Measurements from ENCODE around the gene PKNOX2. TPM values are rescaled to one million over a fixed set of nuclear protein-coding genes. Genes with fewer than 3 reads are reported as not detected.
A peak's percentile ranks its signal among the peaks of the same experiment; 100 is the strongest.

Gene PKNOX2
- total RNA-seq, 1 experiment from 2014 or later, result 3.7 TPM

DNA sequence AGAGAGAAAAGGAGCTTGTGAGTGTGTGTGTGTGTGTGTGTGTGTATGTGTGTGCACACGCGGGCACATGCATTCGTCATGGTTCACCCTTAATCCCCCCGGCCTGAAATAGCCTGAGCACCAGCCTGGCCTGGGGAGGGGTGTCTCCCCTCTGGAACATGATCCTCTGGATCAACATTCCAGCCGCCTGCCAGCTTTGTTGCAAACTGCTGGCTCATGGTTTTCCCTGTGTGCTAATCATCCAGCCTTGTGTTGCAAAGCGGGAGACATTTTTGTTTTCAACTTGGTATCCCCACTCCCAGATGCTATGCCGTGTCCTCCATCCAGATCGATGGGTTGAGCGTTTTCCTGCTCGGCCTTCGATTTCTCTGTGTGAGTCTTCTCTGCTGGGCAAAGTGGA is 237.2 kb downstream of the PKNOX2 start (continued):
- TF ChIP-seq RELA (CRISPR knock-in tag; IDR thresholded peaks at IDR 0.05; ENCODE audit: borderline replicate concordance) (no peak), TEAD1 (CRISPR knock-in tag; IDR thresholded peaks at IDR 0.05) (peak; percentile 76), GABPB1 (CRISPR knock-in tag; IDR thresholded peaks at IDR 0.05) (no peak), CBFB (CRISPR knock-in tag; IDR thresholded peaks at IDR 0.05; ENCODE audit: low read depth) (no peak), TEAD4 (CRISPR knock-in tag; IDR thresholded peaks at IDR 0.05) (0 out of 2 replicates have a peak, but pooled peaks have one; percentile 22), TCF7 (CRISPR knock-in tag; IDR thresholded peaks at IDR 0.05; ENCODE audit: low read depth) (no peak), NR1H2 (CRISPR knock-in tag; IDR thresholded peaks at IDR 0.05) (no peak)

DNA sequence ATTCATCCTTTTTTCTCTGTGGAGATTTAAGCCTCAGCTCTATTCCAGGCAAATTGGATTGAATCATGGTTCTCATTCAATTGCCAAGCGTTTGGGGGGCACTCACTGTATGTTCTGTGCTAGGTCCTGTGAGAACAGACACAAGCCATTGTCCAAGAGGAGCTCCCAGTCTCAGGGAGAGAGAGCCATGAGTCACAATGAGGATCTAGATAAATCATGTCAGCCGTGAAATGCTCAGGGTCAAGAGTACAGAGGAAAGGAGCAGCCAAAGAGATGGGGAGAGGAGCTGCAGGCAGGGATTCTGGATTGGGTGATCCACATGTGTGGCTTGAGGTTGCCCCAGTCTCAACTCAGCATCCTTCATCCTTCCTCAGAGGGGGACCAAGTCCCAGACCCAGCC is 237.9 kb downstream of the PKNOX2 start:
- H3K27me3 Mint-ChIP-seq (ENCODE audit: low read depth), result peaks cover 20% of the 10 kb centered on the region

DNA sequence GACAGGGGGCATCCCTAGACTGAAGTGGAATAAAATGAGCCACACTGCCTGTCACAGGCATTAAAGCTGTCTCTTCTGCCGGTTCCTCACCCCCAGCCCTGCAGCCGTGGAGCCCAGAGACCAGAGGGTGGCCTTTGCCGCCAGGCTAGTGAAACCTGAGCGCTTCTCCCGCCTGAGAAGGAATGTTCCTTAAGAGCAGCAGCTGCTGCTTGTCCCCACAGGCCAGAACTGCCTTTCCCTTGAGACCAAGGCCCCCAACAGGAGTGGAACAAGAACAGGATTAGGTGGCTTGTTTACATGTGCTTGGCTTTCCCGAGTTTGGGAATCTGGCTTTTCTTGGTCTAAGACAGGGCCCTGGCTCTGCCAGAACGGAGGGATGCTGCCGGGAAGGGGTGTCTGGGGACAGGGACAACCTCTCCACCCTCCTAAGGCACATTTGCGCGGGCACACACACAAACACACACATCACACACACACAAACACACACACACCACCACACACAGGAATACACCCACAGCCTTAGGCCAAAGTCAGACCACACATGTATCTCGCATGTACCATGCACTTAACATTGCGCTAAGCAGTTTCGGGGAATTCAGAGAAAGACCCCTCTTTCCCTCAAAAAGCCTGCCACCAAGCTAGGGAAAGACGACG is 239.7 kb downstream of the PKNOX2 start:
- H3K4me3 Mint-ChIP-seq, result no peak overlapping the region
- TF ChIP-seq, protein P1, sequence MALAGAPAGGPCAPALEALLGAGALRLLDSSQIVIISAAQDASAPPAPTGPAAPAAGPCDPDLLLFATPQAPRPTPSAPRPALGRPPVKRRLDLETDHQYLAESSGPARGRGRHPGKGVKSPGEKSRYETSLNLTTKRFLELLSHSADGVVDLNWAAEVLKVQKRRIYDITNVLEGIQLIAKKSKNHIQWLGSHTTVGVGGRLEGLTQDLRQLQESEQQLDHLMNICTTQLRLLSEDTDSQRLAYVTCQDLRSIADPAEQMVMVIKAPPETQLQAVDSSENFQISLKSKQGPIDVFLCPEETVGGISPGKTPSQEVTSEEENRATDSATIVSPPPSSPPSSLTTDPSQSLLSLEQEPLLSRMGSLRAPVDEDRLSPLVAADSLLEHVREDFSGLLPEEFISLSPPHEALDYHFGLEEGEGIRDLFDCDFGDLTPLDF (CRISPR knock-in tag; IDR thresholded peaks at IDR 0.05), result no peak
- TF ChIP-seq ZNF121 (CRISPR knock-in tag; IDR thresholded peaks at IDR 0.05), result 0 out of 2 replicates have a peak, but pooled peaks have one; percentile 22
- peak; percentile 62 for DNase-seq (ENCODE audit: low spot score)
- no peaks in the 10 kb centered on the region for H3K9me3 Mint-ChIP-seq
- H3K4me1 Mint-ChIP-seq, result peaks cover 61% of the 10 kb centered on the region
- CTCF ChIA-PET, result interaction anchor here (0.6 to 10.4 kb wide), 42 partner anchors 8 to 450 kb away, joined by 3 to 96 read pairs (median 4); partner anchors contain the start of genes CCDC15, SLC37A2 and TMEM218
- H3K27ac Mint-ChIP-seq, result peak overlapping the region; percentile 29; the same call in 1 of the 2 replicates
- peak; percentile 46 for ATAC-seq
- no peaks in the 10 kb centered on the region for H3K36me3 Mint-ChIP-seq
- POLR2A ChIA-PET, result interaction anchor here (1.3 kb wide), 1 partner anchor 47 kb away, joined by 4 read pairs; no protein-coding TSS in a partner anchor
- peaks cover 23% of the 10 kb centered on the region for H3K27me3 Mint-ChIP-seq (ENCODE audit: low read depth)

More for the DNA sequence above, 237.9 kb downstream of the PKNOX2 start:
- ATAC-seq (no peak), DNase-seq (ENCODE audit: low spot score) (no peak)
- no peaks in the 10 kb centered on the region for H3K9me3 Mint-ChIP-seq
- ChIA-PET CTCF (interaction anchor here (0.6 to 10.4 kb wide), 9 partner anchors 21 to 311 kb away, joined by 3 to 96 read pairs (median 4); no protein-coding TSS in a partner anchor), POLR2A (no interaction called here)
- no peaks in the 10 kb centered on the region for H3K36me3 Mint-ChIP-seq
- no peak overlapping the region for H3K27ac Mint-ChIP-seq
- TF ChIP-seq ETV6 (CRISPR knock-in tag; IDR thresholded peaks at IDR 0.05) (no peak), IRF2 (CRISPR knock-in tag; IDR thresholded peaks at IDR 0.05; ENCODE audit: borderline replicate concordance, low read depth) (no peak)
- TF ChIP-seq, protein P2, sequence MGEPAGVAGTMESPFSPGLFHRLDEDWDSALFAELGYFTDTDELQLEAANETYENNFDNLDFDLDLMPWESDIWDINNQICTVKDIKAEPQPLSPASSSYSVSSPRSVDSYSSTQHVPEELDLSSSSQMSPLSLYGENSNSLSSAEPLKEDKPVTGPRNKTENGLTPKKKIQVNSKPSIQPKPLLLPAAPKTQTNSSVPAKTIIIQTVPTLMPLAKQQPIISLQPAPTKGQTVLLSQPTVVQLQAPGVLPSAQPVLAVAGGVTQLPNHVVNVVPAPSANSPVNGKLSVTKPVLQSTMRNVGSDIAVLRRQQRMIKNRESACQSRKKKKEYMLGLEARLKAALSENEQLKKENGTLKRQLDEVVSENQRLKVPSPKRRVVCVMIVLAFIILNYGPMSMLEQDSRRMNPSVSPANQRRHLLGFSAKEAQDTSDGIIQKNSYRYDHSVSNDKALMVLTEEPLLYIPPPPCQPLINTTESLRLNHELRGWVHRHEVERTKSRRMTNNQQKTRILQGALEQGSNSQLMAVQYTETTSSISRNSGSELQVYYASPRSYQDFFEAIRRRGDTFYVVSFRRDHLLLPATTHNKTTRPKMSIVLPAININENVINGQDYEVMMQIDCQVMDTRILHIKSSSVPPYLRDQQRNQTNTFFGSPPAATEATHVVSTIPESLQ (CRISPR knock-in tag; IDR thresholded peaks at IDR 0.05), result no peak
- peaks cover 62% of the 10 kb centered on the region for H3K4me1 Mint-ChIP-seq
- no peak overlapping the region for H3K4me3 Mint-ChIP-seq

DNA sequence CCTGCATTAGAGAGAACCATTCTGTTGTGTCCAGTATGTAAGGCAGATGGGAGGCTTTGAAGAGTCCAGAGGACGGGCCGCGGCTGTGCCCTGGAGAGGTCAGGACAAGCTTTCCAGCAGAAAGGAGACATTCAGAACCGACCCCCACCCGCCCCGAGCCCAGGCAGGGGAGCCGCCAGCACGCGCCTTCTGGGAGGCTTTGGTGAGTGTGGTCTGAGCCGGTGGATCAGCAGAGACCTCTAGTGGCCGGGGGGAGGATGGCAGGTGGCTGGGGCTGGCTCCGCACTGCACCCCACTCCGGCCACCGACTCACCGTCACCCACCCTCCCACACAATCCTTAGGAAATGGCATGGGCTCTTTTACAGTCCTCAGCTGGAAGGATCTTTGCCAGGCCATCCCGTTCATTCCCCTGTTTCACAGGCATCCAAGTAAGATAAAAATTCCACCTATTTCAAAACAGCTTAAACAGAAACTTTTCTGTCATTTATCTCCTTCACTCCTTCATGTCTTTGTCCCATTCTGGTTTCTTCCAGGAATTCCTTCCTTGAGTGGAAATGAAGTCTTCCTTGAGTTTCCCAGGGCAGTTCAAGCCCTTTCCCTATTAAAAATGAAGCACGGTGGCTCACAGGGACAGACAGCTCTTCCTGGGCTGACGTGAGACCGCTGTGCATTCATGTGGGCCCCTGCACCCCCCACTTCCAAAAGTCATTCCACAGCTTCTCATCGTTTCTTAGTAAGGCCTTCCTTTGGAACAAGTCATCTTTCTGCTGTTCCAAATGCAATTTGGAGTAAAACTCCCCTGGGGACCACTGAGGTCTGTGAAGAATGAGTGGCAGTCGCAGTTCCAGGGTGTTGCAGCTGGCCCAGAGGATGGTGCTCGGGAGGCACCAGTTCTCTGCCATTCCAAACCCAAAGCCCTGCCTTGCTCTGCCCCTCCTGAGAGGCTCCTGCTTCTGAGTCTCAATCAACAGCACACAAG is 240.6 kb downstream of the PKNOX2 start:
- H3K9me3 Mint-ChIP-seq, result no peaks in the 10 kb centered on the region
- CTCF ChIA-PET, result interaction anchor here (0.6 to 10.4 kb wide), 42 partner anchors 8 to 451 kb away, joined by 3 to 96 read pairs (median 4); partner anchors contain the start of genes CCDC15, SLC37A2 and TMEM218
- POLR2A ChIA-PET, result interaction anchor here (1.3 kb wide), 1 partner anchor 48 kb away, joined by 4 read pairs; no protein-coding TSS in a partner anchor
- H3K4me3 Mint-ChIP-seq, result no peak overlapping the region
- peak; percentile 90 for DNase-seq (ENCODE audit: low spot score)
- no peaks in the 10 kb centered on the region for H3K36me3 Mint-ChIP-seq
- H3K4me1 Mint-ChIP-seq, result peaks cover 61% of the 10 kb centered on the region
- 0 out of 2 replicates have a peak overlapping the region, but pooled peaks have one; percentile 29 for H3K27ac Mint-ChIP-seq
- peaks cover 23% of the 10 kb centered on the region for H3K27me3 Mint-ChIP-seq (ENCODE audit: low read depth)
- ATAC-seq, result peak; percentile 84
- TF ChIP-seq, protein P3, sequence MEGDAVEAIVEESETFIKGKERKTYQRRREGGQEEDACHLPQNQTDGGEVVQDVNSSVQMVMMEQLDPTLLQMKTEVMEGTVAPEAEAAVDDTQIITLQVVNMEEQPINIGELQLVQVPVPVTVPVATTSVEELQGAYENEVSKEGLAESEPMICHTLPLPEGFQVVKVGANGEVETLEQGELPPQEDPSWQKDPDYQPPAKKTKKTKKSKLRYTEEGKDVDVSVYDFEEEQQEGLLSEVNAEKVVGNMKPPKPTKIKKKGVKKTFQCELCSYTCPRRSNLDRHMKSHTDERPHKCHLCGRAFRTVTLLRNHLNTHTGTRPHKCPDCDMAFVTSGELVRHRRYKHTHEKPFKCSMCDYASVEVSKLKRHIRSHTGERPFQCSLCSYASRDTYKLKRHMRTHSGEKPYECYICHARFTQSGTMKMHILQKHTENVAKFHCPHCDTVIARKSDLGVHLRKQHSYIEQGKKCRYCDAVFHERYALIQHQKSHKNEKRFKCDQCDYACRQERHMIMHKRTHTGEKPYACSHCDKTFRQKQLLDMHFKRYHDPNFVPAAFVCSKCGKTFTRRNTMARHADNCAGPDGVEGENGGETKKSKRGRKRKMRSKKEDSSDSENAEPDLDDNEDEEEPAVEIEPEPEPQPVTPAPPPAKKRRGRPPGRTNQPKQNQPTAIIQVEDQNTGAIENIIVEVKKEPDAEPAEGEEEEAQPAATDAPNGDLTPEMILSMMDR (IDR thresholded peaks at IDR 0.05), result peak; percentile 98
- TF ChIP-seq, protein P4, sequence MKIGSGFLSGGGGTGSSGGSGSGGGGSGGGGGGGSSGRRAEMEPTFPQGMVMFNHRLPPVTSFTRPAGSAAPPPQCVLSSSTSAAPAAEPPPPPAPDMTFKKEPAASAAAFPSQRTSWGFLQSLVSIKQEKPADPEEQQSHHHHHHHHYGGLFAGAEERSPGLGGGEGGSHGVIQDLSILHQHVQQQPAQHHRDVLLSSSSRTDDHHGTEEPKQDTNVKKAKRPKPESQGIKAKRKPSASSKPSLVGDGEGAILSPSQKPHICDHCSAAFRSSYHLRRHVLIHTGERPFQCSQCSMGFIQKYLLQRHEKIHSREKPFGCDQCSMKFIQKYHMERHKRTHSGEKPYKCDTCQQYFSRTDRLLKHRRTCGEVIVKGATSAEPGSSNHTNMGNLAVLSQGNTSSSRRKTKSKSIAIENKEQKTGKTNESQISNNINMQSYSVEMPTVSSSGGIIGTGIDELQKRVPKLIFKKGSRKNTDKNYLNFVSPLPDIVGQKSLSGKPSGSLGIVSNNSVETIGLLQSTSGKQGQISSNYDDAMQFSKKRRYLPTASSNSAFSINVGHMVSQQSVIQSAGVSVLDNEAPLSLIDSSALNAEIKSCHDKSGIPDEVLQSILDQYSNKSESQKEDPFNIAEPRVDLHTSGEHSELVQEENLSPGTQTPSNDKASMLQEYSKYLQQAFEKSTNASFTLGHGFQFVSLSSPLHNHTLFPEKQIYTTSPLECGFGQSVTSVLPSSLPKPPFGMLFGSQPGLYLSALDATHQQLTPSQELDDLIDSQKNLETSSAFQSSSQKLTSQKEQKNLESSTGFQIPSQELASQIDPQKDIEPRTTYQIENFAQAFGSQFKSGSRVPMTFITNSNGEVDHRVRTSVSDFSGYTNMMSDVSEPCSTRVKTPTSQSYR (CRISPR knock-in tag; IDR thresholded peaks at IDR 0.05), result 0 out of 2 replicates have a peak, but pooled peaks have one; percentile 50
- TF ChIP-seq FOXK1 (CRISPR knock-in tag; IDR thresholded peaks at IDR 0.05), result no peak
- TF ChIP-seq, protein P5, sequence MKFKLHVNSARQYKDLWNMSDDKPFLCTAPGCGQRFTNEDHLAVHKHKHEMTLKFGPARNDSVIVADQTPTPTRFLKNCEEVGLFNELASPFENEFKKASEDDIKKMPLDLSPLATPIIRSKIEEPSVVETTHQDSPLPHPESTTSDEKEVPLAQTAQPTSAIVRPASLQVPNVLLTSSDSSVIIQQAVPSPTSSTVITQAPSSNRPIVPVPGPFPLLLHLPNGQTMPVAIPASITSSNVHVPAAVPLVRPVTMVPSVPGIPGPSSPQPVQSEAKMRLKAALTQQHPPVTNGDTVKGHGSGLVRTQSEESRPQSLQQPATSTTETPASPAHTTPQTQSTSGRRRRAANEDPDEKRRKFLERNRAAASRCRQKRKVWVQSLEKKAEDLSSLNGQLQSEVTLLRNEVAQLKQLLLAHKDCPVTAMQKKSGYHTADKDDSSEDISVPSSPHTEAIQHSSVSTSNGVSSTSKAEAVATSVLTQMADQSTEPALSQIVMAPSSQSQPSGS (CRISPR knock-in tag; IDR thresholded peaks at IDR 0.05; ENCODE audit: borderline replicate concordance, low read depth), result no peak
- no peak for TF ChIP-seq MYBL2 (CRISPR knock-in tag; IDR thresholded peaks at IDR 0.05)

All from WTC11 (cell line).